Measurements from ENCODE around the gene ITPR1.
A peak's percentile ranks its signal among the peaks of the same experiment; 100 is the strongest.

The ITPR1 gene

DNA sequence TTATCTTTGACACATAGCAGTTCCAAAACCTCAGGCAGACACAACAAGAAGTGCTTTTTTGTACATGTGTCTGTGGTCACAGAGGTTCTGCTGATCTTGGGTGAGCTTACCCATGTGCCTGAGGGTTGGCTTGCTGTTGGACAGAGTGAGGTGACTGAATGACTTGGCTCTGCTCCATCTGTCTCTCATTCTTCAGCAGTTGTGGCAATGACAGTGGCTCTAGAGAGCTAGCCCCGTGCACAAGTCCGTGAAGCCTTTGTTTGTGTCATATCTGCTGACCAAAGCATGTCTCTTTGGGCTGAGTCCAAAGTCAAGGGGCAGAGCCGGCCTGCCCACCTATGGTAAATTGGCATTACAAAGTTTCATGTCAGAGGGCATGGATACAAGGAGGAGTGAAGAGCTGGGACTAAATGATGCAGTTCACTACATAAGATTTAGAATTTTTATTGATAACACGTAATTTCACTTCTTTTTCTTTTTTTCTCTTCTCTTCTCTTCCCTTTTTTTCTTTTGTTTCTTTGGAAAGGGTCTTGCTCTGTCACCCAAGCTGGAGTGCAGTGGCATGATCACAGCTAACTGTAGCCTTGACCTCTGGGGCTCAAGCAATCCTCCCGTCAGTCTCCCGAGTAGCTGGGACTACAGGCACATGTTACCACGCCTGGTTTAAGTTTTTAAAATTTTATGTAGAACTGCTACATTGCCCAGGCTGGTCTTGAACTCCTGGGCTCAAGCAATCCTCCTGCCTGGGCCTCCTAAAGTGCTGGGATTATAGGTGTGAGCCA lies 77.9 kb downstream of the ITPR1 start:
- no peak for DNase-seq (ENCODE audit: low spot score in 2 of 2)
- H3K9me3 Mint-ChIP-seq, result no peaks in the 10 kb centered on the region
- H3K36me3 Mint-ChIP-seq, result peaks cover 15% of the 10 kb centered on the region
- peak overlapping the region; percentile 17 for H3K27ac Mint-ChIP-seq
- peaks cover 43% of the 10 kb centered on the region for H3K4me1 Mint-ChIP-seq
- H3K4me3 Mint-ChIP-seq, result no peak overlapping the region
- no peak for ATAC-seq (ENCODE audit: low read depth)
- H3K27me3 Mint-ChIP-seq, result no peaks in the 10 kb centered on the region

DNA sequence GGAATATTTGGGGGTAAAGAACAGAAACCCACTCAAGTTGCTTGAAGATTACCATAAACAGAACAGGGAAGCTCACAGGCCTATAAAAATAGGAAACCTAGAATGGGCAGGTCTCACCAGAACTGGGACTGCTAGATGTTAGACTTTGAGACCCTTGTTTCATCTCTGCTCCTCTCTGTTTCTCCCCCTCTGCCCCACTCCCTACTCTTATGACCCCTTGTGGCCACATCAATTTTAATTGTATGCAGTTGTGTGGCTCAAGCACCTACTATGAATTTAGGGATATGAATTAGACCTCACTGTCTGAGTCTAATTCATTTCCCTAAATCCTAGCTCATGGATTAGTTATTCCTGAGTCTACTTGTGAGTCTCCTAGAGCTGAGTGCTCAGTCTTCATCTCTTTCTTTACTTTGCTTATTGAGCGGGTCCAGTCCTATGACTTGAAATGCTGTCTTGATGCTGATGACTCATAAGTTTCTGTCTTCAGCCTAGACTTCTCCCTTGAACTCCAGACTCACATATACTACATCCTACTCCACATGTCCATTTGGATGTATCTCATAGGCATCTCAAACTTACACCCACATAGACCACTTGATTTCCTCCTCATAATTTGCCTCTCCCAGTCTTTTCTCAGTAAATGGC lies 78.7 kb downstream of the ITPR1 start:
- DNase-seq (ENCODE audit: low spot score in 2 of 2) (peak in 1 of 2 donors; percentile 3), ATAC-seq (ENCODE audit: low read depth) (peak; percentile 44)
- Mint-ChIP-seq H3K9me3 (no peaks in the 10 kb centered on the region), H3K27ac (peak overlapping the region; percentile 17), H3K27me3 (no peaks in the 10 kb centered on the region), H3K4me1 (peaks cover 43% of the 10 kb centered on the region), H3K36me3 (peaks cover 14% of the 10 kb centered on the region), H3K4me3 (no peak overlapping the region)

DNA sequence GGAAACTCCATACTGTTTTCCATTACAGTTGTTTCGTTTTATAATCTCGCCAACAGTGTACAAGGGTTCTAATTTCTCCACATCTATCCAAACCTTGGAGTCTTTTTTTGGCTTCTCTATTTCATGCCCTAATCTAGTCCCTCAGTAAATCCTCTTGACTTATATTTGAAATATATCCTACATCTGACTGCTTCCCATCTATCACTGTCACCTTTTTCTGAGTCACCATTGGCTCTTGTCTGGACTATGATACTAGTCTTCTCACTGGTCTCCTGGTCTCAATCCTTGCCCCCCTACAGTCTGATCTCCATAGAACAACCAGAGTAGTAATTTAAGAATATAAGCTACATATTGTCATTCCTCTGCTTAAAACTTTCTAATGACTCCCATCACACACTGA lies 80.0 kb downstream of the ITPR1 start:
- H3K27ac Mint-ChIP-seq, result peak overlapping the region; percentile 1
- ATAC-seq (ENCODE audit: low read depth), result no peak
- H3K27me3 Mint-ChIP-seq, result no peaks in the 10 kb centered on the region
- no peaks in the 10 kb centered on the region for H3K9me3 Mint-ChIP-seq
- no peak for DNase-seq (ENCODE audit: low spot score in 2 of 2)
- H3K4me1 Mint-ChIP-seq, result peaks cover 37% of the 10 kb centered on the region
- H3K36me3 Mint-ChIP-seq, result peaks cover 8% of the 10 kb centered on the region
- H3K4me3 Mint-ChIP-seq, result no peak overlapping the region

GRCh38 chr3:4574426-4574965 lies 81.3 kb downstream of the ITPR1 start:
- DNase-seq (ENCODE audit: low spot score in 2 of 2), result no peak
- Mint-ChIP-seq H3K27ac (peak overlapping the region; percentile 71), H3K4me3 (no peak overlapping the region), H3K27me3 (no peaks in the 10 kb centered on the region), H3K9me3 (no peaks in the 10 kb centered on the region), H3K4me1 (peaks cover 33% of the 10 kb centered on the region), H3K36me3 (peaks cover 6% of the 10 kb centered on the region)
- ATAC-seq (ENCODE audit: low read depth), result no peak

DNA sequence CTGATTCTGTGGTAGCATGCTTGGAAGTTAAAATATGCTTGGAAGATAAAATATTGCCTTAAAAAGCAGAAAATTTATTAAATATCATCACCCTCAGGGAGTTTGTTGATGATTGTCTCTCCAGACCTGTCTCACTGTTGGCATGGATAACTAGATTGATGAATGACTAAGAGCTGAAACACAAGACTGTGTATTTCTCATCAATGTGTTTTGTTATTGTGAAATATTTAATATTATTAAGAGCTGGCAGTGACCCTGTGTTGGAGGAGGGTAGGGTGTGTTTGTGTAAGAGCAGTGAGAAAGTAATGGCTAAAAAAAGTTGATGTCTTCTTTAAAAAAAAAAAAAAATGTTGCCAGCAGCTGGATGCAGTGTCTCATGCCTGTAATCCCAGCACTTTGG lies 82.2 kb downstream of the ITPR1 start:
- H3K9me3 Mint-ChIP-seq, result no peaks in the 10 kb centered on the region
- peaks cover 6% of the 10 kb centered on the region for H3K36me3 Mint-ChIP-seq
- H3K4me3 Mint-ChIP-seq, result no peak overlapping the region
- H3K27ac Mint-ChIP-seq, result peak overlapping the region; percentile 71
- no peaks in the 10 kb centered on the region for H3K27me3 Mint-ChIP-seq
- ATAC-seq (ENCODE audit: low read depth), result no peak
- no peak for DNase-seq (ENCODE audit: low spot score in 2 of 2)
- H3K4me1 Mint-ChIP-seq, result peaks cover 35% of the 10 kb centered on the region

DNA sequence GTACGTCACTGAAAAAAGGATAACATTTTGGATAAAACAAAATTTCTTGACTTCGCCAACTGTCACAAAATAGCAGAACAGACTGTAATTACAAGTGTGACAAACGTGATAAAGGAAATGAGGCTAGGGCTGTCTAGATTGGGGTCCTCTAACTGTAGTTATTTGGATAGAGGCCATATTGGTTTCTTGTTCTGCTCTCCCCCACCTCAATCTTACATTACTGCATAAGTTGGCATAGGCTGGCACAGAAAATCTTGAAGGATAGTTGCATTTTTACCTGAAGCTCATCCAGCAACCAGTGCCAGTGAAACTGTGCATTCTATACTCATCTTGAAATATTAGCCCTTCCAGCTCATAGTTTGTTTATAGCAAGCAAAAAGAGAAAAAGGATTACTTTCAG lies 84.6 kb downstream of the ITPR1 start:
- no peak for DNase-seq (ENCODE audit: low spot score in 2 of 2)
- Mint-ChIP-seq H3K4me1 (peaks cover 45% of the 10 kb centered on the region), H3K27me3 (no peaks in the 10 kb centered on the region), H3K4me3 (no peak overlapping the region), H3K27ac (peak overlapping the region; percentile 23), H3K9me3 (no peaks in the 10 kb centered on the region), H3K36me3 (peaks cover 6% of the 10 kb centered on the region)
- ATAC-seq (ENCODE audit: low read depth), result no peak

DNA sequence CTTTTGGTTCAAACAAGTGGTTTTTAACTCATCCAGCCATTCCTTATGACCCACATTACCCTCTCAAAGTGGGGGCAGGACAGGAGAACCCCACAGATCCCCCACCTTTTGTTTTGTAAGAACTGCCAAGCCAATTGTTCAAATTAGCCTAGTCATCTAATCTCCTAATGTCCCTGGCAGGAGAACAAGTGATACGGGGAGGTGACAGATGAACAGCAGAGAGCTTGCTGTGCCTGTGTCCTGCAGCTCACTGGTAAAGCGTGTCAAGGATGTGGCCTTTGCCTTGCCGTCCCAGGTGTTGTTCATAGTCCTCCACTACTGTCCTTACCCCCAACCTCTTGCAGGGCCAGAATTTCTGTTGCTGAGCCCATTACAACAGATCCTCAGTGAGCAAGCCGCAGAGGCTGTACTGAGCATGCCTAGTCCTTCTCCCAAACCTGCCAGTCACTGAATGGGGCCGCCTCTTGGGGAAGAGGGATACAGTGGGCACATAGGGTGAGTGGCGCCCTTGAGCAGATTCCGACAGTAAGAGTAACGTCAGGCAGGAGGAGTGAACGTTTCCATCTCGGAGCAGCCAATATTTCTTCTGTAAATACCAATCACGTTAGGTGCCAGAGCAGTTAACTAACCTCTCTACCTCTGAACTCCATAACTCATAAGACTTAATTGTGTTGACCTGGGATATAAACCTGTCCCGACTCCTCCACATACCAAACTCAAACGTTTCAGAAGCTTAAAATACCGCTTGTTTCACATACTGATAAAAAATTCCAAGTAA lies 87.4 kb downstream of the ITPR1 start:
- ATAC-seq (ENCODE audit: low read depth) (no peak), DNase-seq (ENCODE audit: low spot score in 2 of 2) (no peak)
- Mint-ChIP-seq H3K27me3 (no peaks in the 10 kb centered on the region), H3K4me1 (peaks cover 51% of the 10 kb centered on the region), H3K4me3 (no peak overlapping the region), H3K36me3 (peaks cover 2% of the 10 kb centered on the region), H3K9me3 (no peaks in the 10 kb centered on the region), H3K27ac (peak overlapping the region; percentile 48)

GRCh38 chr3:4581124-4581424 lies 87.9 kb downstream of the ITPR1 start:
- H3K27ac Mint-ChIP-seq, result peak overlapping the region; percentile 48
- H3K36me3 Mint-ChIP-seq, result peaks cover 4% of the 10 kb centered on the region
- H3K4me1 Mint-ChIP-seq, result peaks cover 53% of the 10 kb centered on the region
- ATAC-seq (ENCODE audit: low read depth) (no peak), DNase-seq (ENCODE audit: low spot score in 2 of 2) (no peak)
- H3K4me3 Mint-ChIP-seq, result no peak overlapping the region
- no peaks in the 10 kb centered on the region for H3K9me3 Mint-ChIP-seq
- no peaks in the 10 kb centered on the region for H3K27me3 Mint-ChIP-seq

- no peak for DNase-seq (ENCODE audit: low spot score in 2 of 2)
- peaks cover 51% of the 10 kb centered on the region for H3K4me1 Mint-ChIP-seq
- H3K27ac Mint-ChIP-seq, result peak overlapping the region; percentile 48
- H3K27me3 Mint-ChIP-seq, result no peaks in the 10 kb centered on the region
- ATAC-seq (ENCODE audit: low read depth), result no peak
- H3K36me3 Mint-ChIP-seq, result peaks cover 2% of the 10 kb centered on the region
- no peaks in the 10 kb centered on the region for H3K9me3 Mint-ChIP-seq
- no peak overlapping the region for H3K4me3 Mint-ChIP-seq
These were observed 88.3 kb downstream of the ITPR1 start for GRCh38 chr3:4581498-4581897.

DNA sequence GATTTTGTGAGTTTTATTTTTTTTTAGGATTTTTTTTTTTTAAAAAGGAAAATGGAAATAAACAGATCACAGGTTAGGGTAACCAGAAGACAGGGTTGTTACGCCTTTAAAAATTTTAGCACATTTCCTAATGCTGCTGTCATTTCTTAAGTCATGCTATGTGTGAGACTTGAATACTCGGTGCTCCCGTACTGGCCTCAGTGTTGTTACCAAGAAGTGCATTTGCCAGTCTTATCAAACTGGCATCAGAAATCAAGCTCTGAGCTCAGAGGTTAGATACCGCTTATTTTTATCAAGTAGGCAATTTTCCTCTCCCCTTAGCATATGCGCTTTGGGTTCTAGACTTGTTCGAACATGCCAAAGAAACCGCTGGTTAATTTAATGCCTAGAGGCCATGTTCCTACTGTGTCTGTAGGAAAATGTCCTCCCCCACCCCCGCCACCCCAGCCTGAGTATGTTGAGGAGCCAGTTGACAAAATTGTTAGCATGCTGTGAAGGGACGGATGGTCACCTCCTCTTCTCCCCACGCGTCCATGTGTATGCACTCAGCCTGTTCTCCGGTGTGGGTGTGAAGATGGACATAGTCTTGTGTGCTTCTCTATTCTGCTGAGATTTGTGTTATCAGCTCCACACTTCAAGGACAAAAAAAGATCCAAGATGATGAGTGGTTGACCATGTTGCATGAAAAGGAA lies 88.9 kb downstream of the ITPR1 start:
- ATAC-seq (ENCODE audit: low read depth) (no peak), DNase-seq (ENCODE audit: low spot score in 2 of 2) (no peak)
- Mint-ChIP-seq H3K27me3 (no peaks in the 10 kb centered on the region), H3K9me3 (no peaks in the 10 kb centered on the region), H3K4me1 (peaks cover 54% of the 10 kb centered on the region), H3K36me3 (peaks cover 4% of the 10 kb centered on the region), H3K4me3 (no peak overlapping the region), H3K27ac (no peak overlapping the region)

DNA sequence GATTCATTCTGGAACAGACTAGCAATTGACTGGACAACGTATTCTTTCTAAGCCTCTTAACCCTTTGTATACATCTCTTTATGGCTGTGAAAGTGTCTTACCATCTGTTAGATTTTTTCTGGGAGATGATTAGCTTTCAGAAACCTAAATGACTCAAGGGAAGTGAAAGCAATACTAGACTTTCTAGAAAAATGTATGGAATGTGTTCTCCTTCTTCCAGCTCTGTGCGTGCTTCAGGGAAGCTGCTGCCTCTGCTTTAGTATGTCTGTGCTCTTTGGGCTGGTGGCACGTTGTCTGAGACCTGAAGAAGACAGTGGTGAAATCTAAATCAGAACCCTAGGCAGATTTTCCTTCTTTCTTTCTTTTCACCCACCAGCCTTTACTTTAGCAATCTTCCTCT lies 89.5 kb downstream of the ITPR1 start:
- H3K4me1 Mint-ChIP-seq, result peaks cover 58% of the 10 kb centered on the region
- ATAC-seq (ENCODE audit: low read depth), result no peak
- H3K27ac Mint-ChIP-seq, result no peak overlapping the region
- no peak overlapping the region for H3K4me3 Mint-ChIP-seq
- H3K9me3 Mint-ChIP-seq, result no peaks in the 10 kb centered on the region
- no peak for DNase-seq (ENCODE audit: low spot score in 2 of 2)
- H3K27me3 Mint-ChIP-seq, result no peaks in the 10 kb centered on the region
- peaks cover 4% of the 10 kb centered on the region for H3K36me3 Mint-ChIP-seq

GRCh38 chr3:4583416-4583815 lies 90.3 kb downstream of the ITPR1 start:
- no peaks in the 10 kb centered on the region for H3K27me3 Mint-ChIP-seq
- H3K27ac Mint-ChIP-seq, result no peak overlapping the region
- H3K36me3 Mint-ChIP-seq, result peaks cover 4% of the 10 kb centered on the region
- no peaks in the 10 kb centered on the region for H3K9me3 Mint-ChIP-seq
- H3K4me1 Mint-ChIP-seq, result peaks cover 60% of the 10 kb centered on the region
- no peak for ATAC-seq (ENCODE audit: low read depth)
- H3K4me3 Mint-ChIP-seq, result no peak overlapping the region
- DNase-seq (ENCODE audit: low spot score in 2 of 2), result no peak

DNA sequence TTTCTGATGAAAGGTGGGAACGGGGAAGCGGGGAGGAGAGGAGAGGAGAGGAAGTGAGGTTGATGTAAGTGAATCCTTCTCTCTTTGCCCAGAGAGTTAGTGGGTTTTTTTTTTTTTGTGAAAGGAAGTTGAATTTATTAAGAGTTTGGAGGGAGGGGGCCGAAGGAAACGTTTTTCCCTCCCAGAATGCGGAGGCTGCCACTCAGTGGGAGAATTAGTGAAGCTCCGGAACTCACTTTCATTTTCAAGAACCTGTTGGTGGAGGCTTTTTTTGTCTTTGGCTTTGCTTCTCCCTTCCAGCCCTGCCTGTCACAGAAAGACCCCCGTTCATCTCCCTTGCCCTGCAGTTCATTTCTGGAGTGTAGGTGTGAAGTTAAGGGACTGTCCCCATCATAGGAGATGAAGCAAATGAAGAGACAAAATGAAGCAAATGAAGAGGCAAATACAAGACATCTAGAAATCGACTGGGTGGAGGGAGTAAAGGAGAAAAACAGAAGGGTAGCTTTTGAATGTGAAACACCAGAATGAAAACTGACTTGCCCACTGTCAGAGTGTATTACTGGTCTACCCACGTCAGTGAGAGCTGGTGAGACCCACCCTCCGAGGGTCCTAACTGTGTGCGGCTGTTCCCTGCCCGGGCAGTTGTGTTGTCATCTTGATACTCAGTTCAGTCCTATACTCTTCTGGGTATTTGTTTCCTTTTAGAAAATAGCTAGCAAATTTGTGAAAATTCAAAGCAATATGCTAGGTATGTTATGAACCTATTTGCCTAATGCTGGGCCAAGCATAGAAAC lies 91.5 kb downstream of the ITPR1 start:
- DNase-seq (ENCODE audit: low spot score in 2 of 2) (peak in 1 of 2 donors; percentile 2), ATAC-seq (ENCODE audit: low read depth) (peak; percentile 57)
- no peaks in the 10 kb centered on the region for H3K27me3 Mint-ChIP-seq
- H3K36me3 Mint-ChIP-seq, result peaks cover 7% of the 10 kb centered on the region
- no peaks in the 10 kb centered on the region for H3K9me3 Mint-ChIP-seq
- H3K4me1 Mint-ChIP-seq, result peaks cover 67% of the 10 kb centered on the region
- H3K4me3 Mint-ChIP-seq, result peak overlapping the region; percentile 69
- H3K27ac Mint-ChIP-seq, result peak overlapping the region; percentile 88

All from memory B cell (primary cell).